Activated CD4-positive, alpha-beta memory T cell treated with anti-CD3 and anti-CD28 coated beads, Interleukin-2, amount 10 ng/mL, durations not matched to agents 7 days and 5 days (primary cell): Measurements from ENCODE around the gene PRPF40B. TPM values are rescaled to one million over a fixed set of nuclear protein-coding genes. Genes with fewer than 3 reads are reported as not detected.

Experiments
- CTCF ChIA-PET: fragments of 350-600 bp; sonication (Branson Sonifier 250); formaldehyde crosslinking; loops from one replicate; lab custom pipeline; 2021; ENCODE audit warnings: antibody characterized with exemption, inconsistent platforms; lab: Charles Lee
- POLR2A ChIA-PET: fragments of 350-600 bp; sonication (Branson Sonifier 250); formaldehyde crosslinking; loops from one replicate; lab custom pipeline; 2021; ENCODE audit warnings: antibody characterized with exemption; lab: Charles Lee
- DNase-seq: peaks from one replicate; pipeline ENCODE4 v3.0.0-alpha.2; 2020
- H3K27ac Mint-ChIP-seq: one replicate; pipeline ENCODE4 v1.8.0; 2021; ENCODE audit warnings: mild to moderate bottlenecking, mixed read lengths
- H3K27me3 Mint-ChIP-seq: one replicate; pipeline ENCODE4 v1.8.0; 2021; ENCODE audit warnings: mixed read lengths
- H3K36me3 Mint-ChIP-seq: one replicate; pipeline ENCODE4 v1.8.0; 2021; ENCODE audit warnings: low read depth, mixed read lengths
- H3K4me1 Mint-ChIP-seq: one replicate; pipeline ENCODE4 v1.8.0; 2021; ENCODE audit warnings: mixed read lengths
- H3K4me3 Mint-ChIP-seq: one replicate; pipeline ENCODE4 v1.8.0; 2021; ENCODE audit warnings: mild to moderate bottlenecking, mixed read lengths
- H3K9me3 Mint-ChIP-seq: one replicate; pipeline ENCODE4 v1.8.0; 2021; ENCODE audit warnings: mixed read lengths
- total RNA-seq, 2 experiments: library from RNA; stranded (reverse); gene quantifications; one replicate each; pipeline ENCODE4 v1.2.3, GENCODE V29; 2021

The PRPF40B gene
- total RNA-seq, 2 experiments from 2014 or later: 8.0 to 8.7 TPM

DNA sequence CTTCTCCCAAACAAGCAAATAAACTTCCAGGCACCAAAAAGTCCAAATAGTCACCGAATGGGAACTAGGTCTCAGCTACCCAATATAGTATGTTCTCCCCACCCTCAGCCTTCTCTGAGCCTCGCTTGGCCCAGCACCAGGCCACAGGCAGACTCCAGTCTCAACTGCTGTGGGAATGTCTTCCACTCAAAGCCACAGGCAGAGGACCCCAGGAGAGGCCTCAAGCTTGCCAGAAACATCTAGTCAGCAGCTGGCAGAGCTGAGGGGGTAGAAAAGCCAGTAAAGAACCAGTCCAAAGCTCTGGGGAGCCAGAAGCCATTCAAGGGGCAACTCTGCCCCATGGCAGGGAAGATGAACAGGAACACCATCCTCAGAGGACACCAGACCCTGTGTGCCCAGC, 42.0 kb downstream of the PRPF40B start:
- no peak overlapping the region for H3K4me3 Mint-ChIP-seq
- POLR2A ChIA-PET: interaction anchor here (1.6 to 7.2 kb wide), 3 partner anchors 8 to 299 kb away, joined by 5 to 80 read pairs (median 50); partner anchors contain the start of gene FMNL3

GRCh38 chr12:49666176-49666575, 42.8 kb downstream of the PRPF40B start:
- Mint-ChIP-seq H3K4me3 (no peak overlapping the region), H3K27ac (no peak overlapping the region), H3K36me3 (peaks cover 35% of the 10 kb centered on the region), H3K4me1 (peaks cover 73% of the 10 kb centered on the region), H3K9me3 (no peaks in the 10 kb centered on the region), H3K27me3 (no peaks in the 10 kb centered on the region)
- DNase-seq: no peak
- ChIA-PET CTCF (no interaction called here), POLR2A (interaction anchor here (4.6 to 7.2 kb wide), 2 partner anchors 7 to 39 kb away, joined by 50 to 80 read pairs; partner anchors contain the start of gene FMNL3)

More for the DNA sequence above, 42.0 kb downstream of the PRPF40B start:
- Mint-ChIP-seq H3K27ac (peak overlapping the region; percentile 95), H3K9me3 (no peaks in the 10 kb centered on the region), H3K4me1 (peaks cover 72% of the 10 kb centered on the region), H3K36me3 (peaks cover 42% of the 10 kb centered on the region), H3K27me3 (no peaks in the 10 kb centered on the region)
- no peak for DNase-seq
- CTCF ChIA-PET: no interaction called here

- no peak for DNase-seq
- Mint-ChIP-seq H3K36me3 (peaks cover 22% of the 10 kb centered on the region), H3K4me3 (no peak overlapping the region), H3K4me1 (peaks cover 73% of the 10 kb centered on the region), H3K27me3 (no peaks in the 10 kb centered on the region), H3K27ac (no peak overlapping the region), H3K9me3 (no peaks in the 10 kb centered on the region)
- ChIA-PET POLR2A (interaction anchor here (0.6 kb wide), 1 partner anchor 13 kb away, joined by 4 read pairs; no protein-coding TSS in a partner anchor), CTCF (interaction anchor here (0.6 to 2.7 kb wide), 2 partner anchors 22 to 41 kb away, joined by 3 to 8 read pairs; no protein-coding TSS in a partner anchor)
Measured at GRCh38 chr12:49667325-49668090, 44.1 kb downstream of the PRPF40B start.

GRCh38 chr12:49669796-49670195, 46.4 kb downstream of the PRPF40B start:
- H3K4me3 Mint-ChIP-seq: no peak overlapping the region
- H3K4me1 Mint-ChIP-seq: peaks cover 73% of the 10 kb centered on the region
- H3K27ac Mint-ChIP-seq: peak overlapping the region; percentile 4
- no peak for DNase-seq
- ChIA-PET POLR2A (interaction anchor here (1.6 to 7.3 kb wide), 6 partner anchors 7 to 72 kb away, joined by 5 to 80 read pairs (median 16); partner anchors contain the start of genes FMNL3 and TMBIM6), CTCF (interaction anchor here (0.6 to 2.7 kb wide), 4 partner anchors 22 to 39 kb away, joined by 3 to 8 read pairs (median 4); partner anchors contain the start of gene FMNL3)
- no peaks in the 10 kb centered on the region for H3K27me3 Mint-ChIP-seq
- H3K36me3 Mint-ChIP-seq: peaks cover 16% of the 10 kb centered on the region
- H3K9me3 Mint-ChIP-seq: no peaks in the 10 kb centered on the region

GRCh38 chr12:49671031-49671765, 47.8 kb downstream of the PRPF40B start:
- Mint-ChIP-seq H3K4me3 (peak overlapping the region; percentile 55), H3K36me3 (peaks cover 5% of the 10 kb centered on the region), H3K27ac (peak overlapping the region; percentile 94), H3K4me1 (peaks cover 77% of the 10 kb centered on the region), H3K27me3 (no peaks in the 10 kb centered on the region), H3K9me3 (no peaks in the 10 kb centered on the region)
- DNase-seq: peak; percentile 74
- ChIA-PET POLR2A (interaction anchor here (0.7 to 7.3 kb wide), 15 partner anchors 8 to 540 kb away, joined by 3 to 80 read pairs (median 5); partner anchors contain the start of genes BCDIN3D, FMNL3, NCKAP5L and TMBIM6), CTCF (interaction anchor here (1.0 to 1.6 kb wide), 5 partner anchors 8 to 70 kb away, joined by 3 to 7 read pairs (median 5); partner anchors contain the start of genes FMNL3 and TMBIM6)

DNA sequence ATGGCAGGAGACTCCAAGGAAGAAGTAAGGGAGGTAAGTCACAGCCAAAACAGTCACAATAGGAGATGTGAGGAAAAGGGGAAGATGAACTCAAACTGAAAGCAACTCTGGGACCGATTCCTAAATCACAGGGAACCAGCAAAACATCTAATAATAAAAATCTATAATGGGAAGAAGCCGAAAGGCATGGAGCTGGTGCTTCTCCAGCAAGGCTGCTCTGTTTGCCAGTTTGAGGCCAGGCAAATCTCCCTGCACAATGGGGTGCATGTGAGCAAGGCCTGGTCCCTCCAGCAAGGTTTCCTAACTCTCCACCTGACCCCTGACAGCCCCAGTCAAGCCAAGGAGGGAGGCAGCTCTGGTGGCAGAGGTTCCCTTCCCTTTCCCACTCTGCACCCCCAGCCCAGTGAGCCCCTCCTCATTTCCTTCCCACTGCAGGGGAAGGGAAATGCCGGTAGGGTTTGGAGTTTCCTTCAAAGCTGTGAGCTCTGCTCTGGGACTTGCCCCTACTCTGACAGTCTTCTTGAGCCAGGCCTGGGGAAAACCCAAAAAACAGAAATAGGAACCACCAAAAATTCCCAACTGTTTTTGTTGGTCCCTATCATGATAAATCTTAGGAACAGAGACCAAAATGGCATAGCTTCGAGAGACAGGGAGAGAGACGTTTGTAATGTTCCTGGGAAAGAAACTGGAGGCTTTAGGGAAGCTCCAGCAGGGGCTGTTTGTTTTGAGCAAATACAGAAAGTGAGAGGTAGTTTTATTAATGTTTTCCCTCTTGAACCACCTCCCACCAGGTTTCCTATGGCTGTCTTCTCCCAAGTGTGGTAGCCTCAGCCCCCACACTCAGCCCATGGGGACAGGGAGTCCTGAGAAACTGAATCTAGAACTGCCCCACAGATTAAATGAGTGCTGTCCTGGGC, 49.2 kb downstream of the PRPF40B start:
- H3K27me3 Mint-ChIP-seq: no peaks in the 10 kb centered on the region
- H3K4me3 Mint-ChIP-seq: no peak overlapping the region
- peak overlapping the region; percentile 94 for H3K27ac Mint-ChIP-seq
- POLR2A ChIA-PET: interaction anchor here (1.5 to 7.3 kb wide), 6 partner anchors 10 to 305 kb away, joined by 3 to 80 read pairs (median 10); partner anchors contain the start of genes FMNL3, SPATS2 and TMBIM6
- H3K4me1 Mint-ChIP-seq: peaks cover 80% of the 10 kb centered on the region
- CTCF ChIA-PET: interaction anchor here (0.9 to 1.8 kb wide), 8 partner anchors 9 to 92 kb away, joined by 3 to 10 read pairs (median 4); no protein-coding TSS in a partner anchor
- peaks cover 3% of the 10 kb centered on the region for H3K36me3 Mint-ChIP-seq
- H3K9me3 Mint-ChIP-seq: no peaks in the 10 kb centered on the region
- no peak for DNase-seq

DNA sequence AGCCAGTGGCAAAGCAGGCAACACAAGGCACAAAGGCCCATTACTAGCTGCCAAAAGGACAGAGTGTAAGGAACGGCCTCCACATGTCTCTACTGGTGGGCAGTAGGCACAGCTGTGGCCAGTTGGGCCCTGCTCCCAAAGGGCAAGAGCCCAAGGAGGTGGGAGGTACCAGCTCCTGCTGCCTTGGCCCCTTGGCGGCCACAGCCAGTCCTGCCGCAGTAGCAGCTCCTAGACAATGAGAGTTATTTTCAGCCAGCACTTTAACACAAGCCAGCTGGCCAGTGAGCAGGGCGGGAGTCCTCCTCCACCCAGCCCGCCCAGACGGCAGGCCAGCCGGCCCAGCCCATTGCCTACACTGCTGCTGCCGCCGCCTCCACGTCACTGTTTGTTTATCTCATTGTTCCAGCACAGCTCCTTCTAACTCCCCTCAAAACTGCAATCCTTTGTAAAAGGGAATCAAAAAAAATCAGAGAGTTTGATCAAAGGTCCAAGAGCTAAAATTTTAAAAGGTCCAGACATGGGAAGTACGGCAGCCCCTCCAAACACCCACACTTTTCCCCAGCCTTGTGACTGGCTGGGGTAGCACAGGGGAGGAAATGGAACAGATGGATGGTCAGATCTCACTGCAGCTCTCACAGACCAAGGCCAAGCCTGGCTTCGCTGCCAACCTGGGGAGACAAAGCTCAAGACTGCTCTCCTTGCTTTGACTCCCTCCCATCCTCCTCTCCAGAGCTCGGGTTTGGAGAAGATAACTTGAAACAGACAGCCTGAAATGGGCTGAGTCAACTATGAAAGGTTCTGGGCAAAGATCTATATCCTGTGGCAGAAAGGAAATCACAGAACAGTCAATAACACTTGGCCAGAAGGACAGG, 50.3 kb downstream of the PRPF40B start:
- ChIA-PET POLR2A (interaction anchor here (1.0 to 7.3 kb wide), 10 partner anchors 9 to 352 kb away, joined by 3 to 80 read pairs (median 6); partner anchors contain the start of genes FMNL3, RACGAP1, SPATS2 and TMBIM6), CTCF (interaction anchor here (0.8 to 1.8 kb wide), 10 partner anchors 10 to 93 kb away, joined by 3 to 10 read pairs (median 4); partner anchors contain the start of gene TMBIM6)
- Mint-ChIP-seq H3K36me3 (peaks cover 3% of the 10 kb centered on the region), H3K27ac (peak overlapping the region; percentile 68), H3K9me3 (no peaks in the 10 kb centered on the region), H3K4me1 (peaks cover 71% of the 10 kb centered on the region), H3K27me3 (no peaks in the 10 kb centered on the region), H3K4me3 (no peak overlapping the region)
- no peak for DNase-seq

GRCh38 chr12:49674318-49674981, 51.1 kb downstream of the PRPF40B start:
- Mint-ChIP-seq H3K4me1 (peaks cover 68% of the 10 kb centered on the region), H3K4me3 (no peak overlapping the region), H3K9me3 (no peaks in the 10 kb centered on the region), H3K27me3 (no peaks in the 10 kb centered on the region), H3K27ac (peak overlapping the region; percentile 68), H3K36me3 (peaks cover 3% of the 10 kb centered on the region)
- POLR2A ChIA-PET: interaction anchor here (1.0 to 7.3 kb wide), 10 partner anchors 8 to 351 kb away, joined by 3 to 80 read pairs (median 6); partner anchors contain the start of genes FMNL3, RACGAP1, SPATS2 and TMBIM6
- CTCF ChIA-PET: interaction anchor here (0.6 to 1.5 kb wide), 5 partner anchors 29 to 576 kb away, joined by 3 to 6 read pairs (median 3); partner anchors contain the start of gene TMBIM6
- no peak for DNase-seq

GRCh38 chr12:49675137-49675536, 51.8 kb downstream of the PRPF40B start:
- Mint-ChIP-seq H3K27me3 (no peaks in the 10 kb centered on the region), H3K27ac (no peak overlapping the region), H3K4me3 (no peak overlapping the region), H3K36me3 (no peaks in the 10 kb centered on the region), H3K9me3 (no peaks in the 10 kb centered on the region), H3K4me1 (peaks cover 63% of the 10 kb centered on the region)
- POLR2A ChIA-PET: interaction anchor here (1.1 to 7.3 kb wide), 6 partner anchors 8 to 350 kb away, joined by 3 to 80 read pairs (median 10); partner anchors contain the start of genes FMNL3, RACGAP1 and TMBIM6
- DNase-seq: no peak
- CTCF ChIA-PET: interaction anchor here (1.5 kb wide), 2 partner anchors 34 to 66 kb away, joined by 3 to 6 read pairs; partner anchors contain the start of gene TMBIM6

DNA sequence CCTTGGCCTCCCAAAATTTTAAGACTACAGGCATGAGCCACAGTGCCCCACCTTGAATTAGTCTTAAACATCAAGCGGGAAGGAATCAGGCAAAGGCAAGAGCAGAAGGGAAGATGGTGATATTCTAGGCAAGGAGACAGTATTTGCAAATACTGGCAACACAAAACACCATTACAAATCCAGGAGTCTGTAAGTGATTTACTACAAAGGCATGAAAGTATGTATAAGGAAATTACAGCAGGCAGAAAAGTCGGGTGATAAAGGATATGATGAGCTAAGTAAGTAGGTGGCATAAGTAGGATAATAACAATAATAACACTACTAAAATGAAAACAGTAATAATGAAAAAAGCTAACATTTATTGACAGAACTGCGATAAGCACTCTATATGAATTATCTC, 55.4 kb downstream of the PRPF40B start:
- peaks cover 28% of the 10 kb centered on the region for H3K4me1 Mint-ChIP-seq
- CTCF ChIA-PET: no interaction called here
- H3K27ac Mint-ChIP-seq: no peak overlapping the region
- POLR2A ChIA-PET: interaction anchor here (2.0 kb wide), 1 partner anchor 8 kb away, joined by 9 read pairs; no protein-coding TSS in a partner anchor
- no peak for DNase-seq
- no peaks in the 10 kb centered on the region for H3K9me3 Mint-ChIP-seq
- H3K4me3 Mint-ChIP-seq: no peak overlapping the region
- H3K36me3 Mint-ChIP-seq: no peaks in the 10 kb centered on the region
- H3K27me3 Mint-ChIP-seq: no peaks in the 10 kb centered on the region
